Activated CD8-positive, alpha-beta memory T cell treated with anti-CD3 and anti-CD28 coated beads, Interleukin-2, amount 50 U/mL, for 1 hour (primary cell): ENCODE results near the gene TTN.
"Not testable (repeated sequence)": the region's sequence is repeated elsewhere in the genome, so short reads cannot be mapped to it uniquely, and the experiment has no call there.

Experiments
- DNase-seq: peaks from one replicate; pipeline ENCODE4 v3.0.0-alpha.2; 2020; ENCODE audit errors: extremely low read depth

The TTN gene

GRCh38 chr2:178530131-178530530, 277.1 kb downstream of the TTN start:
- DNase-seq: no peak

- DNase-seq: no peak
Observed at GRCh38 chr2:178529194-178529593, 278.0 kb downstream of the TTN start.

GRCh38 chr2:178528647-178529046, 278.6 kb downstream of the TTN start:
- DNase-seq: no peak

- no peak for DNase-seq
Observed at GRCh38 chr2:178527592-178527991, 279.6 kb downstream of the TTN start.

GRCh38 chr2:178526256-178526655, 281.0 kb downstream of the TTN start:
- no peak for DNase-seq

GRCh38 chr2:178525460-178525859, 281.8 kb downstream of the TTN start:
- not testable (repeated sequence) for DNase-seq

GRCh38 chr2:178525010-178525409, 282.2 kb downstream of the TTN start:
- DNase-seq: not testable (repeated sequence)

GRCh38 chr2:178523596-178524134, 283.6 kb downstream of the TTN start:
- no peak for DNase-seq

- peak; percentile 60 for DNase-seq
Observed at GRCh38 chr2:178522950-178523595, 284.1 kb downstream of the TTN start.

- DNase-seq: no peak
Observed at GRCh38 chr2:178521304-178522150, 285.7 kb downstream of the TTN start.

GRCh38 chr2:178517496-178517895, 289.7 kb downstream of the TTN start:
- DNase-seq: no peak

GRCh38 chr2:178514664-178515063, 292.6 kb downstream of the TTN start:
- DNase-seq: no peak

GRCh38 chr2:178513876-178514275, 293.3 kb downstream of the TTN start:
- DNase-seq: no peak

GRCh38 chr2:178512484-178512883, 294.7 kb downstream of the TTN start:
- DNase-seq: no peak

- DNase-seq: no peak
Observed at GRCh38 chr2:178510384-178510783, 296.8 kb downstream of the TTN start.

- no peak for DNase-seq
Observed at GRCh38 chr2:178508646-178509045, 298.6 kb downstream of the TTN start.

GRCh38 chr2:178506949-178507348, 300.3 kb downstream of the TTN start:
- no peak for DNase-seq

GRCh38 chr2:178506524-178506923, 300.7 kb downstream of the TTN start:
- no peak for DNase-seq

- no peak for DNase-seq
Observed at GRCh38 chr2:178506101-178506500, 301.1 kb downstream of the TTN start.

- no peak for DNase-seq
Observed at GRCh38 chr2:178502751-178503150, 304.5 kb downstream of the TTN start.

GRCh38 chr2:178499640-178500039, 307.6 kb downstream of the TTN start:
- DNase-seq: no peak

- no peak for DNase-seq
Observed at GRCh38 chr2:178498137-178498536, 309.1 kb downstream of the TTN start.

GRCh38 chr2:178496049-178496448, 311.2 kb downstream of the TTN start:
- no peak for DNase-seq
